Pancreas (tissue), 10 donors: ENCODE data around the gene ANKS6. TPM values are rescaled to one million over a fixed set of nuclear protein-coding genes. Genes with fewer than 3 reads are reported as not detected.

Experiments
- ATAC-seq, 4 donors: fragments of 200-7000 bp; cut with Tn5 transposase; one replicate each; pipeline versions ENCODE4 v1.8.0 to v1.9.1; 2020; ENCODE audit warnings: mild to moderate bottlenecking in 4 of 4, moderate library complexity in 4 of 4
- DNase-seq, 6 donors: peaks; one replicate each; pipeline ENCODE4 v3.0.0-alpha.2; 2020
- FAIRE-seq: peaks from 2 replicates; lab custom pipeline; 2012; peaks lifted over from hg19 to GRCh38; lab: Jason Lieb, UNC
- H3K27ac ChIP-seq, 4 donors: fragments of 200-600 bp; sonication (generic); 1 replicate in 3 of 4; 2 replicates in 1 of 4; pipeline versions ENCODE4 v1.5.0 to v1.8.0; 2020
- H3K27me3 ChIP-seq, 4 donors: fragments of 200-600 bp; one replicate each; pipeline ENCODE4 v1.8.0; 2021
- H3K36me3 ChIP-seq, 3 donors: fragments of 200-600 bp; sonication (generic) in 1 of 3; one replicate each; pipeline versions ENCODE4 v1.5.0 to v1.8.0; 2020 to 2021
- H3K4me1 ChIP-seq, 3 donors: fragments of 200-600 bp; one replicate each; pipeline ENCODE4 v1.8.0; 2021
- H3K4me3 ChIP-seq, 4 donors: fragments of 200-600 bp; sonication (generic) in 2 of 4; one replicate each; pipeline versions ENCODE4 v1.5.0 to v1.8.0; 2020 to 2021
- H3K9me3 ChIP-seq, 4 donors: fragments of 200-600 bp; one replicate each; pipeline ENCODE4 v1.8.0; 2021
- WGBS, 2 donors: extraction: QIAGEN DNeasy Blood & Tissue Kit; methylation state at CpG; one replicate each; pipeline ENCODE4 v1.1.7; 2013; 5-methylcytosine and 5-hydroxymethylcytosine counted together
- intact Hi-C, 3 donors: fragments of 100-400 bp; cut with DNase I; formaldehyde crosslinking; loops; one replicate each; pipeline versions ENCODE4 v1.11.1 to v1.14.2; 2022
- polyA plus RNA-seq, 2 donors: library from polyadenylated mRNA; stranded (reverse); fragments of 200-250 nt; gene quantifications; one replicate each; pipeline ENCODE4 v1.2.3, GENCODE V29; 2013
- total RNA-seq, 6 donors: library from RNA; stranded (reverse); fragmentation: NEBNext Ultra II Directional in 4 of 6; extraction: Animal tissue kit (Norgen Biotek cat#: 25700) in 4 of 6; gene quantifications; one replicate each; pipeline versions ENCODE4 v1.2.1 to v1.2.4, GENCODE V29; 2021 to 2023
- TF ChIP-seq, protein P1 (sequence below), 4 donors: fragments of 200-600 bp; sonication (generic) in 3 of 4; IDR thresholded peaks; one replicate each; pipeline versions ENCODE4 v1.5.0 to v1.8.0; 2021; ENCODE audit warnings: antibody characterized with exemption in 4 of 4
- donor health status: healthy with polysubstance abuse.
- donor health status: DM: no; HTN: no; CAD: no; lungs with moderate emphysema.
- donor health status: DM: no; HTN: no; CAD: no.
- donor health status: control.
- donor health status: control.
- donor health status: Bipolar disorder and iron deficiency.
- donor health status: DM: yes; HTN: yes; CAD: no.
- donor health status: DM: no; HTN: no; CAD: no.
- donor health status: DM: no; HTN: no; CAD: no.
- donor health status: DM: yes; HTN: yes; CAD: no.

Gene ANKS6
- total and polyA plus RNA-seq, 8 donors: 10.6 to 20.6 (median 12.3) TPM

DNA sequence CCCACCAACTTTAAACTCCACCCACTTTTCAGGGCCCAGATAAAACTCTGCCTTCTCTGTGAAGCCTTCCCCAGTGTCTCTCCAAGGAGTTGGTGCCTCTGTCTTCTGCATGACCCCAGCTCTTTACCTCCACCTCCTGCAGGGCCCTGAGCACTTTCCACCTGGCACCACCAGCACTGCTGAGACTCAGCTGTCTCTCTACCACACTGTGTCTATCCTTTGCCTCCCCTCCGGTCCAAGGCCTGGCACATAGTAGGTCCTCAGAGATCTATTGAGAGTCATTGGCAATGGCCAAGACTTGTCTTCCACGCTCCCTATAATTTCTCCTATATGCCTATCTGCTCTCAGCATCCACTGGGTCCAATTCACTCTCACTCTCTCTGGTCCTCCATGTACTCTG lies 74.7 kb downstream of the ANKS6 start:
- intact Hi-C loops: no loop called here
- Histone ChIP-seq H3K27me3 (peaks cover 0 to 3% (median 0%) of the 10 kb centered on the region in 4 donors), H3K36me3 (no peaks in the 10 kb centered on the region), H3K4me1 (no peaks in the 10 kb centered on the region), H3K27ac (no peak overlapping the region), H3K9me3 (no peaks in the 10 kb centered on the region), H3K4me3 (no peak overlapping the region)
- TF ChIP-seq, protein P1, sequence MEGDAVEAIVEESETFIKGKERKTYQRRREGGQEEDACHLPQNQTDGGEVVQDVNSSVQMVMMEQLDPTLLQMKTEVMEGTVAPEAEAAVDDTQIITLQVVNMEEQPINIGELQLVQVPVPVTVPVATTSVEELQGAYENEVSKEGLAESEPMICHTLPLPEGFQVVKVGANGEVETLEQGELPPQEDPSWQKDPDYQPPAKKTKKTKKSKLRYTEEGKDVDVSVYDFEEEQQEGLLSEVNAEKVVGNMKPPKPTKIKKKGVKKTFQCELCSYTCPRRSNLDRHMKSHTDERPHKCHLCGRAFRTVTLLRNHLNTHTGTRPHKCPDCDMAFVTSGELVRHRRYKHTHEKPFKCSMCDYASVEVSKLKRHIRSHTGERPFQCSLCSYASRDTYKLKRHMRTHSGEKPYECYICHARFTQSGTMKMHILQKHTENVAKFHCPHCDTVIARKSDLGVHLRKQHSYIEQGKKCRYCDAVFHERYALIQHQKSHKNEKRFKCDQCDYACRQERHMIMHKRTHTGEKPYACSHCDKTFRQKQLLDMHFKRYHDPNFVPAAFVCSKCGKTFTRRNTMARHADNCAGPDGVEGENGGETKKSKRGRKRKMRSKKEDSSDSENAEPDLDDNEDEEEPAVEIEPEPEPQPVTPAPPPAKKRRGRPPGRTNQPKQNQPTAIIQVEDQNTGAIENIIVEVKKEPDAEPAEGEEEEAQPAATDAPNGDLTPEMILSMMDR (IDR thresholded peaks at IDR 0.05): no peak
- DNase-seq: no peak
- 86 to 87% methylated on average over 2 of the region's 2 CpGs for whole genome bisulfite sequencing, 2 donors
- no peak for FAIRE-seq
- no peak for ATAC-seq

DNA sequence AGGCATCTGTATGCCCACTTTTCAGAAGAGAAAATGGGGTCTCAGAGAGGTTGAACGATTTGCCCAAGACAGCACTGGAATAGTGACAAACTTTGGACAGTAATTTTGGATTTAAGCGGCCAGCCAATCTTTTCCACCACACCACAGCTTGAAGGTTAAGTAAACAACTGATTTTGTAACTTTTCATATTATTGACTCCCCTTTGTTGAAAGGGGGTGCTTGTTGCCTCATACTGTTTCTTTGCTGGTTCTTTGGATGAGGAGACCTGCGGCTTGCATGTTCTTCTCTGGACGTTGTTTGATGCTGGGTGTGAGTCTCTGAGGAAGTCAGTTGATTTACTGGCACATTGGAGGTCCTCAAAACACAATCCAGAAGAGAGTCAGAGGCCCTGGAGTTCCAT lies 76.0 kb downstream of the ANKS6 start:
- Histone ChIP-seq H3K27ac (no peak overlapping the region), H3K9me3 (no peaks in the 10 kb centered on the region), H3K36me3 (no peaks in the 10 kb centered on the region), H3K27me3 (peaks cover 0 to 3% (median 0%) of the 10 kb centered on the region in 4 donors), H3K4me1 (no peaks in the 10 kb centered on the region), H3K4me3 (no peak overlapping the region)
- ATAC-seq: no peak
- TF ChIP-seq, protein P1 (IDR thresholded peaks at IDR 0.05): no peak
- WGBS, 2 donors: 58 to 70% methylated on average over 4 of the region's 4 CpGs
- DNase-seq: no peak
- no peak for FAIRE-seq
- intact Hi-C loops: no loop called here

DNA sequence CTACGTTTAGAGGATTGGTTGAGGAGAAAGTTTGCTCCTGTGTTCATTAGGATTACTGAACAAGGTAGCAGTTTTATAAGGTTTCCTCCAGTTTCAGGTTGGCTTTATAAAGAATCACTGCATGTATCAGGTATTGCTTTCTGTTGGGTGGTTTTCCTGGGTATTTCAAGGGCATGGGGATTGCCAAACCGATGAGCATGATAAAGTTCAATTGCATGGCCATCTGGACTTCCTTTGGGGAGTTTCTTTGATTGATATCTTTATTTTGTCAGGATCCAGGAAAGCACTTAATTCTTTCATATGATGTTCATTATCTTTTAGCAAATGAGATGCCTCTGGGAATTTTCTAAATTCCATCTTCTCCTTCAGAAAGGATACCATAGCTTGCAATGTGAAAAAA lies 77.3 kb downstream of the ANKS6 start:
- intact Hi-C loops: no loop called here
- H3K4me3 ChIP-seq: no peak overlapping the region
- no peak overlapping the region for H3K27ac ChIP-seq
- H3K9me3 ChIP-seq: no peaks in the 10 kb centered on the region
- no peaks in the 10 kb centered on the region for H3K4me1 ChIP-seq
- ATAC-seq (no peak), FAIRE-seq (no peak), DNase-seq (no peak)
- whole genome bisulfite sequencing, 2 donors: 51 to 64% methylated on average over 2 of the region's 2 CpGs
- no peaks in the 10 kb centered on the region for H3K27me3 ChIP-seq
- TF ChIP-seq, protein P1 (IDR thresholded peaks at IDR 0.05): no peak
- no peaks in the 10 kb centered on the region for H3K36me3 ChIP-seq

DNA sequence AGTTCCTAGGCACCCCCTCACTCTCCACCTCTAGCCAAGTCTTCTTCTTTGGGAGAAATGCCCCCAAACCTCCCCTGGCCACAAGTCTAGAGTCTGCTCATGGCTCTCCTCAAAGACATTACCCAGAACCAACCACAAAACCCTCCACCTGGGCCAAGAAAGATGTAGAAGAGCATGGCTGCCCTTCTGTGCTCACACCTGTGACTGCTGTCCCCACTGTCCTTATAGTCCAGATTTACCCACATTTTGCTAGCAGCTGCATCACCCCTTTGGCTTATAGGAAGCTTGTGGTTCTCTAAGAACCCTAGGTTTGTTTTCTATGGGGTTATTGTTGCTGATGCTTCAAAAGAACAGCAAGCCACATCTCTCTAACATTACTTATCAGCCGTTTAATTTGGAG lies 81.5 kb downstream of the ANKS6 start:
- TF ChIP-seq, protein P1 (IDR thresholded peaks at IDR 0.05): no peak
- FAIRE-seq: no peak
- Histone ChIP-seq H3K4me1 (no peaks in the 10 kb centered on the region), H3K27me3 (no peaks in the 10 kb centered on the region), H3K4me3 (no peak overlapping the region), H3K36me3 (no peaks in the 10 kb centered on the region), H3K9me3 (no peaks in the 10 kb centered on the region), H3K27ac (no peak overlapping the region)
- ATAC-seq: no peak
- intact Hi-C loops: loop anchor here in 1 of 3 donors (5.0 kb wide), 1 partner anchor 183 kb away; no protein-coding TSS in a partner anchor
- no peak for DNase-seq
- WGBS, 2 donors: 25 to 54% methylated on average over 1 of the region's 1 CpG

DNA sequence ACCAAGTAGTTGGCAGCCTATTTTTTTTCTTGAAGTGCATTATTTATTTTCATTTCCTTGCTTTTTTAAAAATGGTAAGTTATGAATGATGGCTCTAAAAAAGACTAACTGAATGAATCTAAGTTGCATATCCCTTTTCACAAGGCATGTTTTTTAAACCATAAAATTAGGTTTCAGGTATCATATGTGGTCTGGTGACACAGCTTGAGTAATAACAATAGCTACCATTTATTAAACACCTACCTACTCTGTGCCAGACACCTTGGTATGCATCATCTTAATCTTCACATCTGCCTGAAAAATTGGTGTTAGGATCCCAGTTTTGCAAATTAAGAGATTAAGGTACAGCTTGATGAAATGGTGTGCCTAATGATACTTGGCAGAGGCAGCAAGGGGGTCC lies 83.4 kb downstream of the ANKS6 start:
- no peaks in the 10 kb centered on the region for H3K9me3 ChIP-seq
- DNase-seq (no peak), FAIRE-seq (no peak), ATAC-seq (no peak)
- peaks cover 0 to 5% (median 2%) of the 10 kb centered on the region in 4 donors for H3K27me3 ChIP-seq
- intact Hi-C loops: loop anchor here in 1 of 3 donors (5.0 kb wide), 1 partner anchor 181 kb away; no protein-coding TSS in a partner anchor
- no peak overlapping the region for H3K27ac ChIP-seq
- H3K4me3 ChIP-seq: no peak overlapping the region
- no peaks in the 10 kb centered on the region for H3K4me1 ChIP-seq
- no peaks in the 10 kb centered on the region for H3K36me3 ChIP-seq
- TF ChIP-seq, protein P1 (IDR thresholded peaks at IDR 0.05): no peak
